Stimulated activated naive CD8-positive, alpha-beta T cell treated with anti-CD3 and anti-CD28 coated beads, Interleukin-15, Interleukin-2, amounts not matched to agents 100 ng/mL and 50 ng/mL, for 24 hours (primary cell): ENCODE results near the gene ULK4.
"Not testable (repeated sequence)": the region's sequence is repeated elsewhere in the genome, so short reads cannot be mapped to it uniquely, and the experiment has no call there.

Experiments
- H3K27ac Mint-ChIP-seq: one replicate; pipeline ENCODE4 v1.8.0; 2021; ENCODE audit warnings: mild to moderate bottlenecking, mixed read lengths
- H3K27me3 Mint-ChIP-seq: one replicate; pipeline ENCODE4 v1.8.0; 2021; ENCODE audit warnings: mixed read lengths
- H3K36me3 Mint-ChIP-seq: one replicate; pipeline ENCODE4 v1.8.0; 2021; ENCODE audit warnings: low read depth, mixed read lengths
- H3K4me1 Mint-ChIP-seq: one replicate; pipeline ENCODE4 v1.8.0; 2021; ENCODE audit warnings: low read depth, mixed read lengths
- H3K4me3 Mint-ChIP-seq: one replicate; pipeline ENCODE4 v1.8.0; 2021; ENCODE audit warnings: mild to moderate bottlenecking, mixed read lengths
- H3K9me3 Mint-ChIP-seq: one replicate; pipeline ENCODE4 v1.8.0; 2021; ENCODE audit warnings: mixed read lengths

Gene ULK4

GRCh38 chr3:41683666-41684350, 278.1 kb downstream of the ULK4 start:
- Mint-ChIP-seq H3K9me3 (no peaks in the 10 kb centered on the region), H3K36me3 (peaks cover 22% of the 10 kb centered on the region), H3K27ac (no peak overlapping the region), H3K27me3 (no peaks in the 10 kb centered on the region), H3K4me1 (no peaks in the 10 kb centered on the region), H3K4me3 (no peak overlapping the region)

GRCh38 chr3:41682996-41683395, 278.9 kb downstream of the ULK4 start:
- no peaks in the 10 kb centered on the region for H3K9me3 Mint-ChIP-seq
- H3K36me3 Mint-ChIP-seq, result peaks cover 20% of the 10 kb centered on the region
- no peak overlapping the region for H3K4me3 Mint-ChIP-seq
- no peaks in the 10 kb centered on the region for H3K4me1 Mint-ChIP-seq
- H3K27me3 Mint-ChIP-seq, result no peaks in the 10 kb centered on the region
- H3K27ac Mint-ChIP-seq, result no peak overlapping the region

GRCh38 chr3:41682382-41682781, 279.5 kb downstream of the ULK4 start:
- no peaks in the 10 kb centered on the region for H3K9me3 Mint-ChIP-seq
- peaks cover 17% of the 10 kb centered on the region for H3K36me3 Mint-ChIP-seq
- no peak overlapping the region for H3K4me3 Mint-ChIP-seq
- H3K27me3 Mint-ChIP-seq, result no peaks in the 10 kb centered on the region
- H3K27ac Mint-ChIP-seq, result no peak overlapping the region
- no peaks in the 10 kb centered on the region for H3K4me1 Mint-ChIP-seq

GRCh38 chr3:41681479-41681878, 280.4 kb downstream of the ULK4 start:
- no peaks in the 10 kb centered on the region for H3K4me1 Mint-ChIP-seq
- H3K4me3 Mint-ChIP-seq, result no peak overlapping the region
- no peaks in the 10 kb centered on the region for H3K27me3 Mint-ChIP-seq
- no peaks in the 10 kb centered on the region for H3K9me3 Mint-ChIP-seq
- peaks cover 17% of the 10 kb centered on the region for H3K36me3 Mint-ChIP-seq
- no peak overlapping the region for H3K27ac Mint-ChIP-seq

- no peaks in the 10 kb centered on the region for H3K27me3 Mint-ChIP-seq
- no peak overlapping the region for H3K27ac Mint-ChIP-seq
- peaks cover 22% of the 10 kb centered on the region for H3K36me3 Mint-ChIP-seq
- no peaks in the 10 kb centered on the region for H3K9me3 Mint-ChIP-seq
- no peak overlapping the region for H3K4me3 Mint-ChIP-seq
- no peaks in the 10 kb centered on the region for H3K4me1 Mint-ChIP-seq
Observed at GRCh38 chr3:41679374-41679773, 282.5 kb downstream of the ULK4 start.

GRCh38 chr3:41675102-41675501, 286.8 kb downstream of the ULK4 start:
- not testable (repeated sequence) for H3K27ac Mint-ChIP-seq, H3K4me1 Mint-ChIP-seq, H3K27me3 Mint-ChIP-seq, H3K4me3 Mint-ChIP-seq
- H3K36me3 Mint-ChIP-seq, result peaks cover 17% of the 10 kb centered on the region
- H3K9me3 Mint-ChIP-seq, result peaks cover 18% of the 10 kb centered on the region

- Mint-ChIP-seq H3K27ac (no peak overlapping the region), H3K4me1 (no peaks in the 10 kb centered on the region), H3K27me3 (no peaks in the 10 kb centered on the region), H3K36me3 (peaks cover 17% of the 10 kb centered on the region), H3K9me3 (peaks cover 18% of the 10 kb centered on the region), H3K4me3 (no peak overlapping the region)
Observed at GRCh38 chr3:41674449-41674848, 287.5 kb downstream of the ULK4 start.

GRCh38 chr3:41673650-41674049, 288.3 kb downstream of the ULK4 start:
- Mint-ChIP-seq H3K27me3 (no peaks in the 10 kb centered on the region), H3K9me3 (peaks cover 18% of the 10 kb centered on the region), H3K4me3 (no peak overlapping the region), H3K27ac (no peak overlapping the region), H3K36me3 (peaks cover 17% of the 10 kb centered on the region), H3K4me1 (no peaks in the 10 kb centered on the region)

- Mint-ChIP-seq H3K4me1 (no peaks in the 10 kb centered on the region), H3K27ac (no peak overlapping the region), H3K9me3 (peaks cover 27% of the 10 kb centered on the region), H3K4me3 (no peak overlapping the region), H3K36me3 (peaks cover 36% of the 10 kb centered on the region), H3K27me3 (no peaks in the 10 kb centered on the region)
Observed at GRCh38 chr3:41668379-41668778, 293.5 kb downstream of the ULK4 start.

- H3K27ac Mint-ChIP-seq, result no peak overlapping the region
- no peaks in the 10 kb centered on the region for H3K27me3 Mint-ChIP-seq
- H3K4me3 Mint-ChIP-seq, result no peak overlapping the region
- H3K36me3 Mint-ChIP-seq, result peaks cover 42% of the 10 kb centered on the region
- H3K9me3 Mint-ChIP-seq, result peaks cover 12% of the 10 kb centered on the region
- H3K4me1 Mint-ChIP-seq, result no peaks in the 10 kb centered on the region
Observed at GRCh38 chr3:41662288-41662687, 299.6 kb downstream of the ULK4 start.

GRCh38 chr3:41661796-41662195, 300.1 kb downstream of the ULK4 start:
- Mint-ChIP-seq H3K27me3 (no peaks in the 10 kb centered on the region), H3K27ac (no peak overlapping the region), H3K9me3 (peaks cover 12% of the 10 kb centered on the region), H3K36me3 (peaks cover 42% of the 10 kb centered on the region), H3K4me3 (no peak overlapping the region), H3K4me1 (no peaks in the 10 kb centered on the region)

GRCh38 chr3:41660510-41660909, 301.4 kb downstream of the ULK4 start:
- Mint-ChIP-seq H3K9me3 (peaks cover 8% of the 10 kb centered on the region), H3K27me3 (no peaks in the 10 kb centered on the region), H3K36me3 (peaks cover 30% of the 10 kb centered on the region), H3K4me1 (no peaks in the 10 kb centered on the region), H3K27ac (no peak overlapping the region), H3K4me3 (no peak overlapping the region)

GRCh38 chr3:41653571-41654239, 308.2 kb downstream of the ULK4 start:
- no peaks in the 10 kb centered on the region for H3K4me1 Mint-ChIP-seq
- peaks cover 4% of the 10 kb centered on the region for H3K9me3 Mint-ChIP-seq
- H3K27ac Mint-ChIP-seq, result no peak overlapping the region
- H3K27me3 Mint-ChIP-seq, result no peaks in the 10 kb centered on the region
- H3K4me3 Mint-ChIP-seq, result no peak overlapping the region
- peaks cover 11% of the 10 kb centered on the region for H3K36me3 Mint-ChIP-seq

GRCh38 chr3:41652931-41653330, 309.0 kb downstream of the ULK4 start:
- H3K4me3 Mint-ChIP-seq, result no peak overlapping the region
- H3K27ac Mint-ChIP-seq, result no peak overlapping the region
- H3K4me1 Mint-ChIP-seq, result no peaks in the 10 kb centered on the region
- H3K36me3 Mint-ChIP-seq, result peaks cover 16% of the 10 kb centered on the region
- peaks cover 7% of the 10 kb centered on the region for H3K9me3 Mint-ChIP-seq
- H3K27me3 Mint-ChIP-seq, result no peaks in the 10 kb centered on the region

- Mint-ChIP-seq H3K4me1 (no peaks in the 10 kb centered on the region), H3K36me3 (peaks cover 16% of the 10 kb centered on the region), H3K27ac (no peak overlapping the region), H3K27me3 (no peaks in the 10 kb centered on the region), H3K4me3 (no peak overlapping the region), H3K9me3 (peaks cover 7% of the 10 kb centered on the region)
Observed at GRCh38 chr3:41652506-41652905, 309.4 kb downstream of the ULK4 start.

- Mint-ChIP-seq H3K36me3 (peaks cover 16% of the 10 kb centered on the region), H3K27ac (no peak overlapping the region), H3K9me3 (peaks cover 7% of the 10 kb centered on the region), H3K4me3 (no peak overlapping the region), H3K4me1 (no peaks in the 10 kb centered on the region), H3K27me3 (no peaks in the 10 kb centered on the region)
Observed at GRCh38 chr3:41651718-41652117, 310.2 kb downstream of the ULK4 start.
